GM21423 (cell line): ENCODE measurements around the gene SPATA46.

Experiments used
- ATAC-seq: cut with Tn5 transposase; IDR thresholded peaks from one replicate; pipeline ENCODE4 v1.9.1; 2021; ENCODE audit warnings: mild to moderate bottlenecking, moderate library complexity; ENCODE audit not compliant: unreplicated experiment

Gene SPATA46

DNA sequence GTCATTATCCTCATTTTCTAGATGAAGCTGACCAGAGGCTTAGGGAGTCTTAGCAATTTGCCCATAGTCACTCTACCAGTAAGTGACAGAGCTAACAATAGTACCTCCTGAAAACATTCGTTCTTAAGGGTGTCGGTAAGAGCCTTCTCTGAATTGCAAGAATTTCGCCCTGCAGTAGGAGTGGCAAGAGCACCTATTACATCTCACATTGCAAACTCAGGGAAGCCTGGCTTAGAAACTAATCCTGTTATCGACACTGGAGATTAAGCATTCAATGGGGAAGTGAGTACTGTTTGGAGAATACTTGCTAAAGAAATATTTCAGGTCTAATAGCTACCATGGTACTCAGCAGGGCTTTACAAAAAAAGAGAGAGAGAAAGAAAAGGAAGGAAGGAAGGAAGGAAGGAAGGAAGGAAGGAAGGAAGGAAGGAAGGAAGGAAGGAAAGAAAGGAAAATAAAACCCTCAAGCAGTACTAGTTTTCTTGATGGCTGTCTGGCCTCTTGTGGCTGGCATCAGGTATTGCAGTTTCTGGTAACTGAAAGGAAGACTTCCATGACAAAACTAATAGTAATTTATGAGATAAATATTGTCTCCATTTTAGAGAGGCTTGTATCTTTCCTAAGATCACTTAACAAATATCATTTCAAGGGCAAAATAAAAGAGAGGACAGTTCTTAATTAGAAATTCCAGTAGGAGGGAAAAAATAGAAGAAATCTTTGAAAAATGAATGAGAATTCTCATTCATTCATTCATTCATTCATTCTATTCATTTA lies 15.3 kb upstream of the SPATA46 start:
- ATAC-seq, result no peak

GRCh38 chr1:162390396-162391185 lies 13.9 kb upstream of the SPATA46 start:
- ATAC-seq, result no peak

DNA sequence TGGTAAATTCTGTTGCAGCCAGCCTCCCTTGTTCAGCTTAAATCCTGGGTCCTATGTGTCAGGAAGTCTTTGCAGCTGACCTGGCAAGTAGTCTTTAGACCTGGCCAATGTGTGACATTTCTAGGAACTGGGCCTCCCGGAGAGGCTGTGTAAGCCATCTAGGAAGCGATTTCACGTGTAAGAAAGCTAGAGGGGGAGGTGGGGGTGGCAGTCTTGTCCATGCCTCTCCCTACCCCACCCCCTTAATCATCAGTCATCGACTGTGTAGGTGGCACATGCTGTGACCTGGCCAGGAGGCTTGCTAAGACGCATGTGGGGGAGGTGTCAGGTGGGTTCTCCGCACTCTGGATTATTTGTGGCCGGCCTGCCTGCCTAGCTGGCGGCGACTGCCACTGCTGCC lies 13.3 kb upstream of the SPATA46 start:
- ATAC-seq, result no peak

DNA sequence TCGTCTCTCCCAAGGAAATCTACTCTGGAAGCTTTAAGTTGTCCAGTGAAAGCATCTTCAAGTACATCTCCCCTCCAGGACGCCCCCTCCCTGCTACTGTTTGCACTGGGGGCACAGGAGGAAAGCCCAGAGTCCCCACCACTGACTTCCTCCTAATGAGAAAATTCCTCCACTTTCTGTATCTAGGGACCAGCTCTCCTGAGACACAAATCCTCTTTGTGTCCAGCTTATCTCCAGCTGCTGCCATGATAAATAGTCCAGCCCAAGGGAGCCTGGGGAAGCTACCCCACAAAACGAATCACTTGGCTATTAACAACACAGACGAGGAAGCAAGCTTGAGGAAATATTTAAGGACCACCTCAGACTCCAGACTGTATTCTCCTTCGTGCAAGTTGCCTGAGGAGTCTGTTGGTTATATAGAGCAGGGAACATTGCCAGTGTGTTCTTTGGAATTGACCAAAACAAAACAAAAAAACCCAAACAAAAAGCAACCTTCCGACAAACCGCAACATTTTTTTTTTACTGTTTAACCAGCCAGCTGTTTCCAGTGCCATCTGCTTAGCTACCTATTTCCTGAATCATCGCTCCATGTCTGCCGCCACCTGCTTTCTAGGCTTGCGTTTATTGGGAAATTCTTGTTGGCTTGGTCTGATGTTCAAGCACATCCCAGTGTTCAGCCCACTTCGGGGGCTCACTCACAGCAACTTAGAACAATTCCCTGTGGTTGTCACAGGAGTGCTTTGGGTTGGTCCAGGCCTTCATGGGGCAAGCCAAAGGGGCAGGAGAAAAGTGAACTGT lies 12.6 kb upstream of the SPATA46 start:
- peak; percentile 51 for ATAC-seq

GRCh38 chr1:162388615-162389014 lies 12.0 kb upstream of the SPATA46 start:
- no peak for ATAC-seq

DNA sequence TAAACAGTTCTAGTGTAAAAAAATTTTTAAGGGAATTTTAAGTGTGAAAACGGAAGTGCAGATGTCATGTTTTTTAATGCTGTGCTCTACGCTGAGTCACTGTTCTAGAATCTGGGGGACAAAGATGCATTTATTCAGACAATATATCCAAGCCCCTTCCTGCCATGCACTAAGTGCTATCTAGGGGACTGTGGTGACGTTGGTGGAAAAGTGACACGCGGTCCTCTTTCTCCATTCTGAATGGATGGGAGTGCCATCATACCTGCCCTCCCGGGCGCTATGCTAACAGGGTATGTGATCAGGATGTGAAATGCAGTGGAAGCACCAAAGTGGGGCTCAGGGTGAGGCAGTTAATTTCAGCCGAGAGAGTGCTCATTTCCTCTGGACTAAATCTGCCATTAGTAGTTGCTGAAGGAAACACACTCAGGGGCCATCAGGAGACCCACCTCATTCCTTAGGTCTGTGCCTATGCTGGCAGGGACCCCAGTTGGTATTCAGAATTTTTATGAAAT lies 11.5 kb upstream of the SPATA46 start:
- no peak for ATAC-seq

- no peak for ATAC-seq
Observed at GRCh38 chr1:162387226-162388082, 10.8 kb upstream of the SPATA46 start.

DNA sequence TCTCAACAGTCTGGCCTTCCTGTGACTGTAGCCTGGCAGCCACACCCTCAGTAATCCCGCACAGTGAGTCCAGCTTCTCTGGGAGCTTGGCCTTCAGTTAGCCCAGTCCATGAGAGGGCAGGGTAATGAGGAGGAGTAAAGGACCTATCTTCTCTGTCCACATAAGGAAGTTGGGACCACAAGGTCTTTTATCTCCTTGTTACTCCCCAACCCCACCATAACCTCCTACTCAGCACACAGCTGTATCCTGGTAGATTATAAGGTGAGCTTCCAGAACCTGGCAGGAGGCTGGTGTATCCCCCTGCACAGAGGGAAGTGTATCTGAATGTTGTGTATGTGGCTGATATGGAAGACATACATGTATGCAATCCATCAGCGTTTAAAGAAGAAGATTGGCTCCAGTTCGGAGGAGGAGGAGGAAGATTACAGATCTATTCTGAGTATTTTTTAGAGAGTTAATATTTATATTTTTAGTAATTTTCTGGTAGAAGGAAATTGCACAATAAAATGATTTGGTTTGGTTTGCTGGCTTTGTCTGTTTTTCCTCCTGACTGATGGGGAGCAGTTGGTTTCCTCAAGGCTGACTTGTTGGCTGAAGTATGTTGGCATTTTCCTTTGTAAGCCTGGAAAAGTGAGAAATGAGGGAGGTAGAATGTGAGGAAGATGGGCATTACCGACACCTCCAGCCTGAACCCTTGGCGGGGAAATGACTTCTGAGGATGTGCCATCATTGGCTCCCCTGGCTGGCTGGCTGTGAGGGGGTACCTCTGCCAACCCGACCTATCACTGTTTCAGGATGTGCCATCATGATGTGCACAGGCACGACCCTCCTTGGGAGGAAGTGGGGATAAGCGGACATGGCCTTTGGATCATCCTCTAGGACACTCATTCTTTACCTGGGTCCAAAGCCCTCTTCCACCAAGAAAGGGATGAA lies 9.9 kb upstream of the SPATA46 start:
- no peak for ATAC-seq

DNA sequence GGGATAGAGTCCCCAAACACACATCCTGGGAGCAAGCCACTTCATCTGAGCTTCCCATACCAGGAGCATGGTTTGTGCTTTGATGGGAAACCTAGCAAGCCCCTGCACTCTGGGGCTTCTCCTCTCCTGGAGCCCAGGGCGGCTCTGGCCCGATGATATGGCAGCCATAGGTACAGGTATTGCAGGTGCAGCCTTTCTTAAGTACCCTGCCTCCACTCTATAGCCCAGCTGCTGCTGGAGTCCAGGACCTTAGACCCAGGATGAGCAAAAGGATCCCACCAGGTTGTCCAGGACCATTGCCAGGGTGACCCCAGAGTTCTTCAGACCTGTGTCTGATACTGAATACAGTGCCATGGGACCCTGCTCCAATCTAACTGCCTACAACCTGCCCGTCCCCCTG lies 9.0 kb upstream of the SPATA46 start:
- no peak for ATAC-seq

- no peak for ATAC-seq
Observed at GRCh38 chr1:162385280-162385623, 8.6 kb upstream of the SPATA46 start.

- no peak for ATAC-seq
Observed at GRCh38 chr1:162384601-162385279, 8.1 kb upstream of the SPATA46 start.

- no peak for ATAC-seq
Observed at GRCh38 chr1:162384116-162384515, 7.5 kb upstream of the SPATA46 start.

DNA sequence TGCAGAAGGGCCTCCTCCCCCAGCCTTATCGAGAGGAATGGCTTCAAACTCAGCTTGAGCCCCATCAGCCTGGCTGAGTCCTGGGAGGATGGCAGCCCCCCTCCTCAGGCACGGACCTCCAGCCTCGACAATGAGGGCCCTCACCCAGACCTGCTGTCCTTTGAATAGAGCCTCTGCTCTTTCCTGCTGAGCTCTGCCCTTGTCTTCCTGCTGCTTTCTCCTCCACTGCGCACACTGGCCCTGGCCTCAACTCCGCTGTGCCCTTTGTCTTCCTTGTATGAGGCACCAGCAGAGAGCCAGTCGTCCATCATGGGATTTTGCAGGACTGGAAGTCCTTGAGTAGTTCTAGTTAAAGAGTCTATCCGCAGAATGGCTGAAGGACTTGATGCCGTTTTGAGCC lies 6.9 kb upstream of the SPATA46 start:
- ATAC-seq, result no peak

GRCh38 chr1:162383091-162383490 lies 6.4 kb upstream of the SPATA46 start:
- ATAC-seq, result no peak

DNA sequence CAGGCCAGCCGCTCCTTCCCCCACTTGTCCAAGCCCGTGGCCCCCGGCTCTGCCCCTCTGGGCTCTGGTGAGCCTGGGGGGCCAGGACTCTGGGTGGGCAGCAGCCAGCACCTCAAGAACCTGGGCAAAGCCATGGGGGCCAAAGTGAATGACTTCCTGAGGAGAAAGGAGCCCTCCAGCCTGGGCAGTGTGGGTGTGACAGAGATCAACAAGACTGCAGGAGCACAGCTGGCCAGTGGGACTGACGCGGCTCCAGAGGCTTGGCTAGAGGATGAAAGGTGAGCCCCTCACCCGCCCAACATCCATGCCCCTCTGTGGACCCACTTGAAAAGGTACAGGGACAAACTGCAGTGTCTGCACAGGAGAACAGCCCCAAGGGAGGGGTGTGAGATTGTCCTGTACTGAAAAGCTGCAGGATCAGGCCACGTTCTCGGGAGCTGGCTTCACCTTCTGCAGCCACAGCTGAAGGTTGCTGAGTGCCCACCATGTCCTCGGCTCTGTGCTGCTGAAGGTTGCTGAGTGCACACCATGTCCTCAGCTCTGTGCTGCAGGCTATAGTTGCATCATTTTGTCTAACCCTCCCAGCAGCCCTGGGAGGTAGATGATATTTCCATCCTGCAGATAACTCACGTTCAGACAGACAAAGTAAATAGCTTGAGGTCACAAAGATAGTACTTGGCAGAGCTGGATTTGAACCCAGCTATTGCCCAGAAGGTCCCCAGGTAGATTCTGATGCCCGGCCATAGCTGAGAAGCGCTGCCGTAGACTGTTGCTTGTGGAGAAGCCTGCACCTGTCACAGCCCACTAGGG lies 5.5 kb upstream of the SPATA46 start:
- no peak for ATAC-seq

GRCh38 chr1:162381383-162381782 lies 4.7 kb upstream of the SPATA46 start, which contains the start of gene C1orf226:
C1orf226 (plus strand) TSS chr1:162381728; CDS start chr1:162381902, 174 bp downstream.
- no peak for ATAC-seq

DNA sequence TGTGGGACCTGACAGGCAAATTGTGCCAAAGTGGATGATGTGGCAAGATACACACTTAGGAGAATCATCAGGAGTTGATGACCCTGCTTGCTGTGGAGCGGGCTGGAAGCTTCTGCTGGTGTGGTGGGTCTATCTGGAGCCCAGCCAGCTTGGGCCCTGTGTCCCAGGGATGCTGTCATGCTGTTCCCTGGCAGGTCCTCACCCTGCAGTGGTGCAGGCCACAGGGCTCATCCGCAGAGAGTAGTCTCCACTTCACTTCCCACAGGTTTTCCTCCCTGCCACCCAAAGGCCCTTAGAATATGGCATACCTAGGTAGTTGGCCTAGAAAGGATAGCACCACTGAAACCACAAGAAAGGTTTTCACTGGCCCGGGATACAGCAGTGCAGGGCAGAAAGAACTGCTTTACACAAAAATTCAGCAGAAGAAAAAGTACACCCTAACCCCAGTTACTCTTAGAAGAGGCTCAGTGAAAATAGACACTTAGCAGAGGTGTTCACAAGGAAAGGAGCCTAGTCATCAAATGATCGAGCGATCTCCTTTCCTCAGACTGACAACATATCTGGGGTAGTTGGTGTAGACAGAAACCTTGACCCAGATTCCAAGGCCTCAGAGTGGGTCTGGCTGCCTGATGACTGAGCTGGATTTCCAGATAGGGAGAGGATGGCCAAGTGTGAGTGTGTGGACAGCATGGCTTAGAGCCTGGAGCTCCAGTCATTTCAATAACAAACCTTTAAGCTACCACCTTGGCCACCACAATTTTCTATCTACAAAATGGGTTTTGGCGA lies 3.6 kb upstream of the SPATA46 start:
- ATAC-seq, result no peak
